ENCODE measurements around the gene PREB.
A peak's percentile ranks its signal among the peaks of the same experiment; 100 is the strongest.

Gene PREB

GRCh38 chr2:27100036-27100435 is 34.4 kb downstream of the PREB start:
- no peak for DNase-seq (ENCODE audit: low read depth)
- Histone ChIP-seq H3K36me3 (ENCODE audit: control insufficient read depth, insufficient read depth, low read length, severe bottlenecking) (no peaks in the 10 kb centered on the region), H3K4me1 (ENCODE audit: control insufficient read depth, insufficient read depth, low read length) (peaks cover 16% of the 10 kb centered on the region), H3K9me3 (ENCODE audit: control insufficient read depth, low read length) (no peaks in the 10 kb centered on the region), H3K9ac (ENCODE audit: low read length) (no peak overlapping the region), H3K27me3 (replicated peaks; ENCODE audit: control insufficient read depth, insufficient read depth, low read length) (peaks cover 2% of the 10 kb centered on the region), H3K4me3 (ENCODE audit: low read length) (no peak overlapping the region)

- peaks cover 2% of the 10 kb centered on the region for H3K27me3 ChIP-seq (replicated peaks; ENCODE audit: control insufficient read depth, insufficient read depth, low read length)
- no peaks in the 10 kb centered on the region for H3K9me3 ChIP-seq (ENCODE audit: control insufficient read depth, low read length)
- DNase-seq (ENCODE audit: low read depth) = no peak
- peaks cover 16% of the 10 kb centered on the region for H3K4me1 ChIP-seq (ENCODE audit: control insufficient read depth, insufficient read depth, low read length)
- no peak overlapping the region for H3K4me3 ChIP-seq (ENCODE audit: low read length)
- H3K9ac ChIP-seq (ENCODE audit: low read length) = no peak overlapping the region
- H3K36me3 ChIP-seq (ENCODE audit: control insufficient read depth, insufficient read depth, low read length, severe bottlenecking) = no peaks in the 10 kb centered on the region
Observed at GRCh38 chr2:27099334-27099955, 35.0 kb downstream of the PREB start.

- Histone ChIP-seq H3K27me3 (replicated peaks; ENCODE audit: control insufficient read depth, insufficient read depth, low read length) (no peaks in the 10 kb centered on the region), H3K4me3 (ENCODE audit: low read length) (no peak overlapping the region), H3K36me3 (ENCODE audit: control insufficient read depth, insufficient read depth, low read length, severe bottlenecking) (no peaks in the 10 kb centered on the region), H3K9ac (ENCODE audit: low read length) (no peak overlapping the region), H3K9me3 (ENCODE audit: control insufficient read depth, low read length) (no peaks in the 10 kb centered on the region), H3K4me1 (ENCODE audit: control insufficient read depth, insufficient read depth, low read length) (peaks cover 16% of the 10 kb centered on the region)
- DNase-seq (ENCODE audit: low read depth) = no peak
Observed at GRCh38 chr2:27097341-27097740, 37.1 kb downstream of the PREB start.

GRCh38 chr2:27096748-27097297 is 37.6 kb downstream of the PREB start:
- no peak for DNase-seq (ENCODE audit: low read depth)
- Histone ChIP-seq H3K4me3 (ENCODE audit: low read length) (no peak overlapping the region), H3K9me3 (ENCODE audit: control insufficient read depth, low read length) (no peaks in the 10 kb centered on the region), H3K27me3 (replicated peaks; ENCODE audit: control insufficient read depth, insufficient read depth, low read length) (no peaks in the 10 kb centered on the region), H3K36me3 (ENCODE audit: control insufficient read depth, insufficient read depth, low read length, severe bottlenecking) (no peaks in the 10 kb centered on the region), H3K9ac (ENCODE audit: low read length) (no peak overlapping the region), H3K4me1 (ENCODE audit: control insufficient read depth, insufficient read depth, low read length) (peaks cover 16% of the 10 kb centered on the region)

- H3K36me3 ChIP-seq (ENCODE audit: control insufficient read depth, insufficient read depth, low read length, severe bottlenecking) = no peaks in the 10 kb centered on the region
- H3K27me3 ChIP-seq (replicated peaks; ENCODE audit: control insufficient read depth, insufficient read depth, low read length) = no peaks in the 10 kb centered on the region
- H3K9me3 ChIP-seq (ENCODE audit: control insufficient read depth, low read length) = no peaks in the 10 kb centered on the region
- H3K9ac ChIP-seq (ENCODE audit: low read length) = peak overlapping the region; percentile 68
- H3K4me3 ChIP-seq (ENCODE audit: low read length) = peak overlapping the region; percentile 68
- peak; percentile 77 for DNase-seq (ENCODE audit: low read depth)
- peaks cover 16% of the 10 kb centered on the region for H3K4me1 ChIP-seq (ENCODE audit: control insufficient read depth, insufficient read depth, low read length)
Observed at GRCh38 chr2:27095745-27096651, 38.4 kb downstream of the PREB start.

GRCh38 chr2:27095427-27095744 is 39.0 kb downstream of the PREB start:
- Histone ChIP-seq H3K27me3 (replicated peaks; ENCODE audit: control insufficient read depth, insufficient read depth, low read length) (no peaks in the 10 kb centered on the region), H3K4me1 (ENCODE audit: control insufficient read depth, insufficient read depth, low read length) (peaks cover 16% of the 10 kb centered on the region), H3K4me3 (ENCODE audit: low read length) (no peak overlapping the region), H3K36me3 (ENCODE audit: control insufficient read depth, insufficient read depth, low read length, severe bottlenecking) (no peaks in the 10 kb centered on the region), H3K9ac (ENCODE audit: low read length) (no peak overlapping the region), H3K9me3 (ENCODE audit: control insufficient read depth, low read length) (no peaks in the 10 kb centered on the region)
- no peak for DNase-seq (ENCODE audit: low read depth)

GRCh38 chr2:27094353-27094984 is 40.0 kb downstream of the PREB start:
- DNase-seq (ENCODE audit: low read depth) = no peak
- H3K27me3 ChIP-seq (replicated peaks; ENCODE audit: control insufficient read depth, insufficient read depth, low read length) = no peaks in the 10 kb centered on the region
- no peak overlapping the region for H3K9ac ChIP-seq (ENCODE audit: low read length)
- no peak overlapping the region for H3K4me3 ChIP-seq (ENCODE audit: low read length)
- H3K4me1 ChIP-seq (ENCODE audit: control insufficient read depth, insufficient read depth, low read length) = peaks cover 16% of the 10 kb centered on the region
- H3K36me3 ChIP-seq (ENCODE audit: control insufficient read depth, insufficient read depth, low read length, severe bottlenecking) = no peaks in the 10 kb centered on the region
- H3K9me3 ChIP-seq (ENCODE audit: control insufficient read depth, low read length) = no peaks in the 10 kb centered on the region

DNA sequence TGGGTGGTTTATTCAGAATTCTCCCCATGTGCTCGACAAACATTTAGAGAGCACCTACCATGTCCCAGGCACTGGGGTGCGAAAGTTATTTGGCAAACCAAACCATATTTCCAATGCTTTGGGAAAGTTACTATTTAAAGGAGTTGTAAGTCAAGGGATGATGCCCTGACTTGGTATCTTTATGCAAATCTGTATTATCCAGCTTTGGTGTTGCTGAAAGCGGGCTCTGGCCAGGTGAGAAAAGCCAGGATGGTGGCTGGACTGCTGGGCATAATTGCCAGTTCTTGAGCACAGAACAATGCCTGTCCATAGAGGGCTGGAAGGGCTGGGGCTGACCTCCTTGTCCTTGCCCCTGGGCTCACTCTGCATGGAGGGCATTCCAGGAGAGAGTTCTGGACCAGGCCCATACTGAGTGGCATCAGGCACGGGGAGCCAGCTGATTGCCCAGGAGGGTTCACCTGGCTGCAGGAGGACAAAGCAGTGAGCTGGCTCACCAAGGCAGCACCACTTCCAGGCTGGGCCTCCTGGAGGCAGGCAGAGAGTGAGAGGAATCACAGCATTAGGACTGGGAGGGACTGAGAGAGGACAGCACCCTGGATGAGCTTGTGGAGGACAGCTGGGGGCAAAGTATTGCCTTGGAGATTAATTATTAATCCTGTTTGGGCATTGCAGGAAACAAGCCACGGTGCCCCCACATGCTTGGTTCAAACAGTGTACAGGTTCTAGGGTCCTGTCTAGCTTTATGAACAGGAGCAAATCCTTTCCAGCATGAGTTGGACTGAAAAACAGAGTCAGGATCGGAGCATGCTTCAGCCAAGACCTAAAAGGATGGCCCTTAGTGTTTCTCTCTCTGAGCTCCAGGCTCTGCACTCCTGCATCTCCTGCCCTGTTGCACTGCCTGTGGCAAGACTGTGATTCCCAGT is 40.7 kb downstream of the PREB start:
- DNase-seq (ENCODE audit: low read depth) = no peak
- H3K9ac ChIP-seq (ENCODE audit: low read length) = no peak overlapping the region
- H3K36me3 ChIP-seq (ENCODE audit: control insufficient read depth, insufficient read depth, low read length, severe bottlenecking) = no peaks in the 10 kb centered on the region

GRCh38 chr2:27092696-27093429 is 41.6 kb downstream of the PREB start:
- H3K9me3 ChIP-seq (ENCODE audit: control insufficient read depth, low read length) = no peaks in the 10 kb centered on the region
- no peaks in the 10 kb centered on the region for H3K36me3 ChIP-seq (ENCODE audit: control insufficient read depth, insufficient read depth, low read length, severe bottlenecking)
- H3K9ac ChIP-seq (ENCODE audit: low read length) = no peak overlapping the region
- no peak overlapping the region for H3K4me3 ChIP-seq (ENCODE audit: low read length)
- no peaks in the 10 kb centered on the region for H3K27me3 ChIP-seq (replicated peaks; ENCODE audit: control insufficient read depth, insufficient read depth, low read length)
- DNase-seq (ENCODE audit: low read depth) = no peak
- H3K4me1 ChIP-seq (ENCODE audit: control insufficient read depth, insufficient read depth, low read length) = peaks cover 16% of the 10 kb centered on the region

More for the DNA sequence above, 40.7 kb downstream of the PREB start:
- Histone ChIP-seq H3K27me3 (replicated peaks; ENCODE audit: control insufficient read depth, insufficient read depth, low read length) (no peaks in the 10 kb centered on the region), H3K9me3 (ENCODE audit: control insufficient read depth, low read length) (no peaks in the 10 kb centered on the region), H3K4me3 (ENCODE audit: low read length) (no peak overlapping the region), H3K4me1 (ENCODE audit: control insufficient read depth, insufficient read depth, low read length) (peaks cover 16% of the 10 kb centered on the region)
